ENCODE data around the gene NR1D1.

GRCh38 chr17:40059729-40060475, 40.5 kb downstream of the NR1D1 start:
- no peak for TF ChIP-seq POLR2AphosphoS5 (IDR thresholded peaks at IDR 0.05; ENCODE audit: low read depth, low read length)
- TF ChIP-seq TAF1 (IDR thresholded peaks at IDR 0.05; ENCODE audit: borderline replicate concordance, low read depth, low read length) = no peak
- no peak for TF ChIP-seq POLR2A (IDR thresholded peaks at IDR 0.05; ENCODE audit: low read depth, low read length)
